Renal cortical epithelial cell (primary cell): ENCODE data around the gene HSPB1. TPM values are rescaled to one million over a fixed set of nuclear protein-coding genes. Genes with fewer than 3 reads are reported as not detected.
"Not testable (repeated sequence)": the region's sequence is repeated elsewhere in the genome, so short reads cannot be mapped to it uniquely, and the experiment has no call there.

Source experiments
- DNase-seq: peaks from one replicate; pipeline ENCODE4 v3.0.0-alpha.2; 2011; ENCODE audit warnings: low read depth
- total RNA-seq: library from RNA; depleted of rRNA; stranded (reverse); fragments of >200 nt; gene quantifications from 2 replicates; pipeline ENCODE4 v1.2.3, GENCODE V29; 2014

Gene HSPB1
- total RNA-seq, 1 donor from 2014 or later, result 104 TPM

- DNase-seq, result no peak
These were observed 20.6 kb upstream of the HSPB1 start for GRCh38 chr7:76281706-76282343.

GRCh38 chr7:76282344-76283253 lies 19.9 kb upstream of the HSPB1 start:
- DNase-seq, result no peak

- no peak for DNase-seq
These were observed 19.0 kb upstream of the HSPB1 start for GRCh38 chr7:76283254-76284159.

GRCh38 chr7:76285604-76286374 lies 16.7 kb upstream of the HSPB1 start:
- no peak for DNase-seq

GRCh38 chr7:76286842-76287403 lies 15.6 kb upstream of the HSPB1 start:
- no peak for DNase-seq

- DNase-seq, result not testable (repeated sequence)
These were observed 11.6 kb upstream of the HSPB1 start for GRCh38 chr7:76290847-76291350.

GRCh38 chr7:76291351-76292212 lies 10.9 kb upstream of the HSPB1 start:
- DNase-seq, result peak; percentile 96

- DNase-seq, result no peak
These were observed 10.3 kb upstream of the HSPB1 start for GRCh38 chr7:76292213-76292573.

- not testable (repeated sequence) for DNase-seq
These were observed 9.6 kb upstream of the HSPB1 start for GRCh38 chr7:76292911-76293310.

GRCh38 chr7:76293407-76293901 lies 9.0 kb upstream of the HSPB1 start:
- no peak for DNase-seq

- DNase-seq, result peak; percentile 89
These were observed 8.0 kb upstream of the HSPB1 start for GRCh38 chr7:76294344-76295024.

GRCh38 chr7:76296743-76297740 lies 5.4 kb upstream of the HSPB1 start:
- DNase-seq, result peak; percentile 90

- DNase-seq, result peak; percentile 97
These were observed 2.2 kb upstream of the HSPB1 start for GRCh38 chr7:76300166-76300731.

- DNase-seq, result no peak
These were observed 1.5 kb upstream of the HSPB1 start for GRCh38 chr7:76301000-76301399.

GRCh38 chr7:76303202-76304147 lies 1.0 kb downstream of the HSPB1 start:
- DNase-seq, result peak; percentile 89

GRCh38 chr7:76304888-76305375 lies 2.5 kb downstream of the HSPB1 start:
- DNase-seq, result no peak
